Progenitor cell of endocrine pancreas (in vitro differentiated cells): ENCODE data around the gene BNIP3. TPM values are rescaled to one million over a fixed set of nuclear protein-coding genes. Genes with fewer than 3 reads are reported as not detected.

ENCODE experiments used
- DNase-seq: peaks from one replicate; pipeline ENCODE4 v3.0.0; 2021; ENCODE audit warnings: low spot score; ENCODE audit not compliant: unreplicated experiment
- H3K27ac Mint-ChIP-seq: 2 replicates; pipeline ENCODE4 v1.8.0; 2021; ENCODE audit warnings: mild to moderate bottlenecking, moderate library complexity, mixed read lengths
- H3K27me3 Mint-ChIP-seq: 2 replicates; pipeline ENCODE4 v1.8.0; 2021; ENCODE audit warnings: mixed read lengths
- H3K36me3 Mint-ChIP-seq: 2 replicates; pipeline ENCODE4 v1.8.0; 2022; ENCODE audit warnings: mixed read lengths; ENCODE audit not compliant: insufficient read depth
- H3K4me1 Mint-ChIP-seq: 2 replicates; pipeline ENCODE4 v1.8.0; 2021; ENCODE audit warnings: low read depth, mixed read lengths
- H3K4me3 Mint-ChIP-seq: 2 replicates; pipeline ENCODE4 v1.8.0; 2021; ENCODE audit warnings: low read depth, mild to moderate bottlenecking, moderate library complexity, mixed read lengths
- H3K9me3 Mint-ChIP-seq: 2 replicates; pipeline ENCODE4 v1.8.0; 2021; ENCODE audit warnings: low read depth, mixed read lengths
- total RNA-seq: library from RNA; stranded (reverse); gene quantifications from 2 replicates; pipeline ENCODE4 v1.2.1, GENCODE V29; 2021
- TF ChIP-seq, protein P1 (sequence below): fragments of 200-600 bp; sonication (generic); IDR thresholded peaks from one replicate; pipeline ENCODE4 v1.5.0; 2021; ENCODE audit warnings: antibody characterized with exemption, mild to moderate bottlenecking; ENCODE audit not compliant: unreplicated experiment

The BNIP3 gene
- total RNA-seq, 1 donor from 2014 or later, result 32.4 TPM

DNA sequence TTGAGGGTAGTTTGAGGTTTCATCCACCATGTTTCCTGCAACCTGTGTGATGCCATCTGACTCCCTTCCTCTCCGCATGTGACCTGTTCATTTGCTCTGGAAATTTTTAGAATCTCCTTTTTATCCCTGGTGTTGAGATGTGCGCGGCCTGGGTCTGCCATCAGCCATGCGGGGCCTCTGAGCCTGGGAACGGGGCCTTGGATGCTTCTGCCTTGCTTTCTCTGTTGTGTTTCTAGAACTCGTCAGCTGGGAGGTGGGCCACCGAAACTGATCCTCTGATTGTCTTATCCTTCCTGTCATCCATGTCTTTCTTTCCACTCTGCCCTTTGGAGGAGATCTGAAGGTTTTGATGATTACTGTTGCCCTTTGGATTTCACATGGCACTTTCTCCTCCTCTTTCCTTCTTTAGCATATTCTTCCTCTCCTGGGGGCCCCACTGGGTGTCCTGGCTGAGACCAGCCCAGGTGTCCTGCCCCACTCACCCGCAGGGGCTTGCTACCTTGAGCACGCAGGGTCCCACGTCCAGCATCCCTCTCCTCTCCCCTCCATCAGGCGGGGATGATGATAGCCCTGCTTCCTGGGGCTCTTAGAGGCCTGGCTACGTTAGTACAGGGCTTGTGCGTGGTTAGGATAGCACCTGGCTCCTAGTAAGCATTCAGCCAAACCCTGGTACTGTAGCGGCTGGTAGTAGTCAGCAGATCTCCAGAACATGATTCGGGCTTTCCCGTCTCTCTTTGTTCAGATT lies 51.0 kb downstream of the BNIP3 start:
- Mint-ChIP-seq H3K27me3 (no peaks in the 10 kb centered on the region), H3K9me3 (no peaks in the 10 kb centered on the region), H3K36me3 (peaks cover 7% of the 10 kb centered on the region), H3K4me3 (no peak overlapping the region), H3K27ac (no peak overlapping the region), H3K4me1 (peaks cover 20% of the 10 kb centered on the region)
- TF ChIP-seq, protein P1, sequence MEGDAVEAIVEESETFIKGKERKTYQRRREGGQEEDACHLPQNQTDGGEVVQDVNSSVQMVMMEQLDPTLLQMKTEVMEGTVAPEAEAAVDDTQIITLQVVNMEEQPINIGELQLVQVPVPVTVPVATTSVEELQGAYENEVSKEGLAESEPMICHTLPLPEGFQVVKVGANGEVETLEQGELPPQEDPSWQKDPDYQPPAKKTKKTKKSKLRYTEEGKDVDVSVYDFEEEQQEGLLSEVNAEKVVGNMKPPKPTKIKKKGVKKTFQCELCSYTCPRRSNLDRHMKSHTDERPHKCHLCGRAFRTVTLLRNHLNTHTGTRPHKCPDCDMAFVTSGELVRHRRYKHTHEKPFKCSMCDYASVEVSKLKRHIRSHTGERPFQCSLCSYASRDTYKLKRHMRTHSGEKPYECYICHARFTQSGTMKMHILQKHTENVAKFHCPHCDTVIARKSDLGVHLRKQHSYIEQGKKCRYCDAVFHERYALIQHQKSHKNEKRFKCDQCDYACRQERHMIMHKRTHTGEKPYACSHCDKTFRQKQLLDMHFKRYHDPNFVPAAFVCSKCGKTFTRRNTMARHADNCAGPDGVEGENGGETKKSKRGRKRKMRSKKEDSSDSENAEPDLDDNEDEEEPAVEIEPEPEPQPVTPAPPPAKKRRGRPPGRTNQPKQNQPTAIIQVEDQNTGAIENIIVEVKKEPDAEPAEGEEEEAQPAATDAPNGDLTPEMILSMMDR, result no peak
- no peak for DNase-seq

DNA sequence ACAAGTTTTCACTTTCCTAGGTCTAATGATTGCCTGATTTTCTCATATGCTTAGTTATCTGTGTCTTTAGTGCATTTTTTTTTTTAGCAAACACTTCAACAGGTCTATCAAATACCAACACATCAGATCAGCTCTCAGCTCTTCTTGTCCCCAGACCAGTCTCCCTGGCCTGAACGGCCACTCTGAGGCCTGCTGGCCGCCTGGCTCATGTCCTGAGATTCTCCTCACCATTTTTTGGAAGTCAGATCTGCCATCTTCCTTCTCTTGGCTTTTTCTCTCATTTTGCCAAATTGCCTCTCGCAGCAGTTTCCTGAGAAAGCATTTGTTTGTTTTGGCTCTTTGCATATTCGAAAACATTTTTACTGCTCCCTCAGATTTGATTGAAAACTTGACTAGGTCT lies 51.6 kb downstream of the BNIP3 start:
- Mint-ChIP-seq H3K4me3 (no peak overlapping the region), H3K36me3 (peaks cover 9% of the 10 kb centered on the region), H3K4me1 (peaks cover 20% of the 10 kb centered on the region), H3K27ac (peak overlapping the region; percentile 6), H3K9me3 (peaks cover 1% of the 10 kb centered on the region), H3K27me3 (no peaks in the 10 kb centered on the region)
- DNase-seq, result no peak
- TF ChIP-seq, protein P1, result no peak

DNA sequence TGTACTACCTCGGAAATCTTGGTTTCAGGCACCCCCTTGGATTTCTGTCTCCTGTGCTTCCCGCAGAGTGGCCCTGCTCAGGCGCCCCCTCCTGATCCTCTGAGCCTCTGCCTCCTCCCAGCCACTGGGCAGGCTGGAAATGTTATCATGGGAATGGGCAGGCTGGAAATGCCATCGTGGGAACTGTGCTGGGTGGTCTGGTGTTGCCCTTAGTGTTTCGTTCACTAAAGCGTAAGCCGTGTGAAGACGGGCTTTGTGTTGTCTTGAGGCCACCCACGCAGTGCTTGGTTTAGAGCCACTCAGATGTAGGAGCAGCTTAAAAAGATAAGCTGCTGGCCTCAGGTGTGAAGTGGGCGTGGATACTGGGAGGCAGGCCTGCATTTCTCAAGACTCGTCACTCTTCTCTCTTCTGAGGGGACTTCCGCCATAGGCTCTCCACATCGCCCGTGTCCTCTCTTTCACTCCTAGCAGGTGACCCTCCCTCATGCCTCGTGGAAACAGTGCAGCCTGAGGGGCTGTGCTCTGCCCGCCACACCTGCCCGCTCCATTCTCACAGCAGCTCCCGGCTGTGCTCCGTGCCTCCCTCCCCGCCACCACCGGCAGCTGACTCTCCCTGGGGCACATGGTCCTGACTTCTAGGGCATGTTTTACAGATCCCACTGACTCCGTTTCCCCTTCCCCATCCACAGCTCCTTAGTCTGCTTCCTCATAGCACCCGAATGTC lies 52.4 kb downstream of the BNIP3 start:
- H3K27me3 Mint-ChIP-seq, result no peaks in the 10 kb centered on the region
- peak overlapping the region; percentile 69 for H3K27ac Mint-ChIP-seq
- TF ChIP-seq, protein P1, result no peak
- peaks cover 6% of the 10 kb centered on the region for H3K9me3 Mint-ChIP-seq
- no peak overlapping the region for H3K4me3 Mint-ChIP-seq
- DNase-seq, result no peak
- H3K36me3 Mint-ChIP-seq, result peaks cover 11% of the 10 kb centered on the region
- H3K4me1 Mint-ChIP-seq, result peaks cover 20% of the 10 kb centered on the region

DNA sequence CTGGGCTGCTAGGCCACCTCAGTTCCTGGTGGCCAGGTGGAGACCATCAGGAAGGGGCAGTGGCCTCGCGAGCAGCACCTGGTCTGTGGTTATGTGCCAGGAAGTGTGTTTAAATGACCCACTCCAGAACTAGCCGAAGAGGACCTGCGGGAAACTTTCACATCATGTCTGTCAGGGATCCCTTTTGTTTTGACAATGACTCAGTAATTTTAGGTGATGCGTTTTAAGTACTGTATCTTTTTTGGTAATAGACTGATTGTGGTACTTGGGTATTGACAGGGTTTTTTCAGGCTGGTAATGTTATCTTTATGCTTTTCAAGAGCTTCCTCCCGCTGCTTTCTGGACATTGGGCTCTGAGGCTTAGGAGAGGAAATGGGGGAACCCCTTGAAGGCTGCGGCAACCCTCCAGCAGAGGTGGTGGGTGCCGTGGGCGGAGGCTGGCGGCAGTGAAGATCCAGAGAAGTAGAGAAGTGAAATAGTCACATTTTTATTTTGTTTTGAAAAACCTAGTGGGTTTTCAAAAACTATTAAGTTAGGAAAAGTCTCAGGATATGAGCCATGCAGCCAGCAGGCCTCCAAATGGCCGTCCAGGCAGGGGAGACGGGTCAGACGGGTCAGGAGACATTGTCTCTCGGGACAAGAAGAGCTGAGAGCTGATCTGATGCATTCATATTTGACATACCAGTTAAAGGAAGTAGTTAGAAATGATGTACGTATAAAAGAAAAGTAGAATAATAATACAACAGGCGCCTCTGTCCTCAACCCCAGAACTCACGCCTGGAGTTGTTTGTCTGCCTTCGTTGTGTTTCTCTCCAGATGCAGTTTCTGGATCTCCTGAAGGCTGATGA lies 53.3 kb downstream of the BNIP3 start:
- H3K9me3 Mint-ChIP-seq, result peaks cover 6% of the 10 kb centered on the region
- peak overlapping the region; percentile 90 for H3K27ac Mint-ChIP-seq
- peaks cover 20% of the 10 kb centered on the region for H3K4me1 Mint-ChIP-seq
- no peaks in the 10 kb centered on the region for H3K27me3 Mint-ChIP-seq
- no peak for DNase-seq
- H3K4me3 Mint-ChIP-seq, result no peak overlapping the region
- TF ChIP-seq, protein P1, result no peak
- peaks cover 11% of the 10 kb centered on the region for H3K36me3 Mint-ChIP-seq
